Thymus (tissue), 11 donors: ENCODE measurements around the gene ORM2. TPM values are rescaled to one million over a fixed set of nuclear protein-coding genes. Genes with fewer than 3 reads are reported as not detected.
A peak's percentile ranks its signal among the peaks of the same experiment; 100 is the strongest.

Experiments used
- DNase-seq, 9 donors: peaks; one replicate each; pipeline ENCODE4 v3.0.0-alpha.2; 2013; ENCODE audit warnings: low spot score in 9 of 9, low read depth in 6 of 9, missing footprints in 1 of 9
- H3K27ac ChIP-seq, 2 donors: one replicate each; pipeline ENCODE4 v1.5.1; 2013; ENCODE audit warnings: control low read depth in 1 of 2, low read depth in 1 of 2, low read length in 1 of 2, mild to moderate bottlenecking in 1 of 2, moderate library complexity in 1 of 2
- H3K27me3 ChIP-seq, 2 donors: one replicate each; pipeline ENCODE4 v1.5.1; 2013; ENCODE audit warnings: low read length in 1 of 2; ENCODE audit not compliant: control insufficient read depth in 2 of 2, insufficient read depth in 1 of 2
- H3K36me3 ChIP-seq, 2 donors: one replicate each; pipeline ENCODE4 v1.5.1; 2013; ENCODE audit warnings: low read length in 1 of 2, mild to moderate bottlenecking in 1 of 2, moderate library complexity in 1 of 2; ENCODE audit not compliant: control insufficient read depth in 2 of 2, insufficient read depth in 2 of 2
- H3K4me1 ChIP-seq, 2 donors: one replicate each; pipeline ENCODE4 v1.5.1; 2013; ENCODE audit warnings: low read length in 2 of 2; ENCODE audit not compliant: control insufficient read depth in 2 of 2, insufficient read depth in 2 of 2
- H3K4me3 ChIP-seq, 2 donors: one replicate each; pipeline ENCODE4 v1.5.1; 2013; ENCODE audit warnings: low read length in 2 of 2, control low read depth in 1 of 2, mild to moderate bottlenecking in 1 of 2
- H3K9me3 ChIP-seq, 2 donors: one replicate each; pipeline ENCODE4 v1.5.1; 2013; ENCODE audit warnings: low read length in 1 of 2, mild to moderate bottlenecking in 1 of 2; ENCODE audit not compliant: control insufficient read depth in 2 of 2, insufficient read depth in 1 of 2
- WGBS: extraction: QIAGEN DNeasy Blood & Tissue Kit; methylation state at CpG from one replicate; pipeline ENCODE4 v1.1.7; 2013; 5-methylcytosine and 5-hydroxymethylcytosine counted together
- polyA plus RNA-seq: library from polyadenylated mRNA; stranded (reverse); fragments of 200-250 nt; gene quantifications from one replicate; pipeline ENCODE4 v1.2.3, GENCODE V29; 2013
- total RNA-seq: library from RNA; stranded (reverse); fragments of 120-200 nt; gene quantifications from one replicate; pipeline ENCODE4 v1.2.4, GENCODE V29; 2013
- donor health status: healthy.

Gene ORM2
- total and polyA plus RNA-seq, 2 donors, result 0.38 to 1.1 TPM

DNA sequence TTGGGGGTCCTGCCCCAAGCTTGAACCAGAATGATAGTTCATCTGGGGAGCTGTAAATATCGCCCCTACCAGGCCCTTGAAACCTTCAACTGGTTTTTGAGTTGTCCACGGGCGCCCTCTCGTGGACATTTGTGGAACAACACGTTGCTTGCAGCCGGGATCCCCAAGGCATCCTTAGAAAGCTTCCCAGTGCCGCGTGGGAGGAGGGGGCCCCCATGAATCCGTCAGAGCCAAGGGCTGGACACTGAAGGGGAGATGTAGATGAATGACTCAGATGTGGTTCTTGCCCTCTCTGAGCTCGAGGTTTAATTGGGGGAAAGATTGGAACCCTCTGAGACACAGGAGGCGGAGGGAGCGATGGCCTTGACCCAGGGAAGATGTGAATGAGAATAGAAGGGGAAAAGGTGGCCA is 38.6 kb upstream of the ORM2 start:
- peak in 5 of 9 donors; percentile 42 to 68 (median 54) for DNase-seq
- no peaks in the 10 kb centered on the region for H3K9me3 ChIP-seq
- H3K4me3 ChIP-seq, result no peak overlapping the region
- no peak overlapping the region for H3K27ac ChIP-seq
- H3K27me3 ChIP-seq, result peaks cover 0 to 2% of the 10 kb centered on the region in 2 donors
- no peaks in the 10 kb centered on the region for H3K36me3 ChIP-seq
- WGBS, result 19% methylated on average over 12 of the region's 12 CpGs
- H3K4me1 ChIP-seq, result peaks cover 0 to 3% of the 10 kb centered on the region in 2 donors

GRCh38 chr9:114291886-114292590 is 37.6 kb upstream of the ORM2 start:
- no peak overlapping the region for H3K4me3 ChIP-seq
- 96% methylated on average over 11 of the region's 11 CpGs for WGBS
- no peaks in the 10 kb centered on the region for H3K36me3 ChIP-seq
- H3K27ac ChIP-seq, result no peak overlapping the region
- H3K9me3 ChIP-seq, result no peaks in the 10 kb centered on the region
- peaks cover 0 to 2% of the 10 kb centered on the region in 2 donors for H3K27me3 ChIP-seq
- DNase-seq, result no peak
- H3K4me1 ChIP-seq, result peaks cover 0 to 3% of the 10 kb centered on the region in 2 donors

- peaks cover 0 to 2% of the 10 kb centered on the region in 2 donors for H3K27me3 ChIP-seq
- no peaks in the 10 kb centered on the region for H3K9me3 ChIP-seq
- H3K4me3 ChIP-seq, result no peak overlapping the region
- H3K27ac ChIP-seq, result no peak overlapping the region
- H3K36me3 ChIP-seq, result no peaks in the 10 kb centered on the region
- no peak for DNase-seq
- no peaks in the 10 kb centered on the region for H3K4me1 ChIP-seq
Measured at GRCh38 chr9:114294664-114295063, 35.0 kb upstream of the ORM2 start.

DNA sequence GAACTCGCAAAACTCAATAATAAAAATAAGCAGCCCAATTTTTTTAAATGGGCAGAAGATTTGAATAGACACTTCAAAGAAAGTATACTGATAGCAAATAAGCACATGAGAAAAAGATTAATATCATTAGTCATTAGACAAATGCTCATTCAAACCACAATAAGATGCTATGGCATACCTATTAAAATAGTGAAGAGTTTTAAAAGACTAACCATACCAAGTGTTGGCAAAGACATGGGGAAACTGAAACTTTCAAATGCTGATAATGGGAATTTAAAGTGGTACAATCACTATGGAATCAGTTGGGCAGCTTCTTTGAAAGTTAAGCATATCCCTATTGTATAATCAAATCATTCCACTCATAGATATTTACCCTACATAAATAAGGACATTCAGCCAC is 33.3 kb upstream of the ORM2 start:
- WGBS, result 99% methylated on average over 1 of the region's 1 CpG
- Histone ChIP-seq H3K36me3 (no peaks in the 10 kb centered on the region), H3K27ac (no peak overlapping the region), H3K9me3 (no peaks in the 10 kb centered on the region), H3K4me3 (no peak overlapping the region), H3K4me1 (no peaks in the 10 kb centered on the region), H3K27me3 (peaks cover 0 to 2% of the 10 kb centered on the region in 2 donors)
- no peak for DNase-seq

GRCh38 chr9:114299286-114300152 is 30.1 kb upstream of the ORM2 start:
- Histone ChIP-seq H3K27me3 (no peaks in the 10 kb centered on the region), H3K4me3 (no peak overlapping the region), H3K9me3 (no peaks in the 10 kb centered on the region), H3K36me3 (no peaks in the 10 kb centered on the region), H3K27ac (no peak overlapping the region), H3K4me1 (no peaks in the 10 kb centered on the region)
- no peak for DNase-seq
- 96% methylated on average over 15 of the region's 15 CpGs for WGBS

- no peaks in the 10 kb centered on the region for H3K4me1 ChIP-seq
- H3K9me3 ChIP-seq, result no peaks in the 10 kb centered on the region
- H3K4me3 ChIP-seq, result no peak overlapping the region
- no peak for DNase-seq
- no peaks in the 10 kb centered on the region for H3K36me3 ChIP-seq
- 98% methylated on average over 4 of the region's 4 CpGs for WGBS
- H3K27ac ChIP-seq, result no peak overlapping the region
- no peaks in the 10 kb centered on the region for H3K27me3 ChIP-seq
Measured at GRCh38 chr9:114300153-114300845, 29.4 kb upstream of the ORM2 start.

- no peak for DNase-seq
- Histone ChIP-seq H3K36me3 (no peaks in the 10 kb centered on the region), H3K9me3 (no peaks in the 10 kb centered on the region), H3K4me3 (no peak overlapping the region), H3K4me1 (no peaks in the 10 kb centered on the region), H3K27ac (no peak overlapping the region), H3K27me3 (no peaks in the 10 kb centered on the region)
- 97% methylated on average over 31 of the region's 31 CpGs for WGBS
Measured at GRCh38 chr9:114300846-114301797, 28.5 kb upstream of the ORM2 start.

DNA sequence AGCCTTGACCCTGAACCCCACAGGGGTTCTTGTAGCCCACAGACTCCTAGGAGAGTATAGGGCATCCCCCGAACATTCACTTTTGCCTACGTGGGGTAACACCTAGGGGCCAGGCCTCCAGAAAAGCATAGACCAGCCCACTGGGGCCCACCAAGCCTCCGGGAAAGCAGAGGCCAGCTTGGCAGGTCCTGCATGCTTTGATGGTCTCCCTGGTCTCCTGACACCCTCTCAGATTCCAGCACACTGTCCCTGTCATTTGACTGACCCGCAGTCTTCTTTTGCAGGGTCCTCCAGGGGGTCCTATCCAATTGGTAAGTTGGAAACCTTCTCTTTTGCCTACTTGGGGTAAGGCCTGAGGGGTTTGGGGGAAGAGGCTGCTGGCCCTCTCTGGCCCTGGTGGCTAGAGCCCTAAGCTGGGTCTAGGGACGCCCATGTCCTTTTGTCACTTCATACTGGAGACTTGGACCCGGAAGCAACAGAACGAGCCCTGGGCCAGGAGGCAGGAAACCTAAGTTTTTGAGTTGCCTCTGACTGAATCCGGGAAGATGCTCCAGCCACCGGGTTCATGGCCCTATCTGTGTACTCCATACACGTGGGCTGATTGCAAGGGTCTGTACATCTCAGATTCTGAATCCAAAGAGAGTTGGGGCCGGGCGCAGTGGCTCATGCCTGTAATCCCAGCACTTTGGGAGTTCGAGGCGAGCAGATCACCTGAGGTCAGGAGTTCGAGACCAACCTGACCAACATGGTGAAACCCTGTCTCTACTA is 27.7 kb upstream of the ORM2 start:
- H3K4me1 ChIP-seq, result no peaks in the 10 kb centered on the region
- 88% methylated on average over 15 of the region's 15 CpGs for WGBS
- no peaks in the 10 kb centered on the region for H3K36me3 ChIP-seq
- no peaks in the 10 kb centered on the region for H3K9me3 ChIP-seq
- no peak overlapping the region for H3K4me3 ChIP-seq
- no peak overlapping the region for H3K27ac ChIP-seq
- H3K27me3 ChIP-seq, result no peaks in the 10 kb centered on the region
- no peak for DNase-seq
